NCI-H146 (cell line): Measurements from ENCODE around the gene FANCD2OS.
"Not testable (repeated sequence)": the region's sequence is repeated elsewhere in the genome, so short reads cannot be mapped to it uniquely, and the experiment has no call there.

Experiments
- DNase-seq: peaks from one replicate; lab custom pipeline; 2025; lab: John Stamatoyannopoulos, UW

Gene FANCD2OS

DNA sequence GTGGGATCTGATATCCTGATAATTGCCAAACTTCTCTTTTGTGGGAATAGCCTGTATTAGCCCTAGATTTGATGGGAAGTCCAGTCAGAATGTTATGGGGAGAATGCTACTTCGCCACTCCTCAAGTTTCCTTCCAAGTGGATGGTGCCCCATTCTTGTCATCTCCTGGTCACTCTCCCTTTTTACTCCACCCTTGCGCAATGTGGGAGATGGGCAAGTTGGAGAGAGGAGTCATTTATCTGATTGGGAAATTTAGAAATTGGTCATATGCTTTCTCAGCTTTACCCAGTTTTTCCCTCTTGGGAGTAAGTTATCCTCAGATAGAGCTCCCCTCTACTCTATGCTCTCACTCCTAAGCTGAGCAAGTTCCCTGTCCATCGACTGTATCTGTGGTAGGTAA is 14.4 kb downstream of the FANCD2OS start:
- DNase-seq: no peak

DNA sequence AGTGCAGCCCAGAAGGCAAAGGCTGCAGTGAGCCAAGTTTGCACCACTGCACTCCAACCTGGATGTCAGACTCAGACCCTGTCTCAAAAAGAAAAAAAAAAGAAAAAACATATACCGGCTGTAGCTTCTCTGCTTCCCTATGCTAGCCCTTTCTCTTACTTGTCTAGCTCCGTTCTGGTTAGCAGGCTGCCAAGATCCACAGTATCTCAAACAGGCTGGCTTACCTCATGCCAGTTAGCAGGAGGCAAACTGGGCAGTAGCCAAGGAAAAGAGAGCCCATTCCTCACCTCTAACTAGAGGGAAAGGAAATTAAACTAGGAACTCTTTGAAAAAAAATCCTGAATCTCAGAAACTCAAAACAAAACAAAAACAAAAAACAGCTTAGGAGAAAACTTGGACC is 16.7 kb downstream of the FANCD2OS start:
- not testable (repeated sequence) for DNase-seq

DNA sequence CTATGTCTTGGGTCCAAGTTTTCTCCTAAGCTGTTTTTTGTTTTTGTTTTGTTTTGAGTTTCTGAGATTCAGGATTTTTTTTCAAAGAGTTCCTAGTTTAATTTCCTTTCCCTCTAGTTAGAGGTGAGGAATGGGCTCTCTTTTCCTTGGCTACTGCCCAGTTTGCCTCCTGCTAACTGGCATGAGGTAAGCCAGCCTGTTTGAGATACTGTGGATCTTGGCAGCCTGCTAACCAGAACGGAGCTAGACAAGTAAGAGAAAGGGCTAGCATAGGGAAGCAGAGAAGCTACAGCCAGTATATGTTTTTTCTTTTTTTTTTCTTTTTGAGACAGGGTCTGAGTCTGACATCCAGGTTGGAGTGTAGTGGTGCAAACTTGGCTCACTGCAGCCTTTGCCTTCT is 17.3 kb downstream of the FANCD2OS start:
- DNase-seq: not testable (repeated sequence)

DNA sequence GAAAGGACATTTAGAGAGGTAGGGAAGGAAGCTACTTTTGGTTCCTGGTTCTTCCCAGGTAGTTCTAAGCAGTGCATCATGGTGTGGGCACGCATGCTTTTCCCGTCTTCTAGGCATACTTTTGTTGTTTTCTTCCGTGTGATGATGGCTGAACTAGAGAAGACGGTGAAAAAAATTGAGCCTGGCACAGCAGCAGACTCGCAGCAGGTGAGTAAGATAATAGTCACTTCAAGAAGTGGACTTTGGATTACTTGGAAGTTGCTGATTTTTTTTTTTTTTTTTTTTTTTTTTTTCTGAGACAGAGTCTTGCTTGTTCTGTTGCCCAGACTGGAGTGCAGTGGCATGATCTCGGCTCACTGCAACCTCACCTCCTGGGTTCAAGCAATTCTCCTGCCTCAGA is 17.9 kb downstream of the FANCD2OS start:
- DNase-seq: no peak

- no peak for DNase-seq
These were observed 19.8 kb downstream of the FANCD2OS start for GRCh38 chr3:10088256-10088655.

DNA sequence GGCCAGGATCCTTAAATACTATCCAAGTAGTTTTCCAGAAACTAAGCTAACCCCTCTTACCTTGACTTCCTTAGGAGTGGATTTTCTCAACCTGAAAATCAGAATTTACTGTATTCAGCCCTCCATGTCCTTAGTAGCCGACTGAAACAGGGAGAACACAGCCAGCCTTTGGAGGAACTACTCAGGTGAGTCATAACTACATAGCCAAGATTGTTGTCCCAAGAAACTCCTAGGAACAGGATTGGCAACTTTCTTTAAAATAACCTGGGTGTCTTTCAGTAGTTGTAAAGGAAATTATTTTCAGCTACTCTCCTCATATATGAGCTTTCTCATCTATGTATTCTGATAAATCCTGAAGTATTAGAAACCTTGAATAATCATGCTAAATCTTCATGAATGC is 22.3 kb downstream of the FANCD2OS start:
- DNase-seq: no peak

DNA sequence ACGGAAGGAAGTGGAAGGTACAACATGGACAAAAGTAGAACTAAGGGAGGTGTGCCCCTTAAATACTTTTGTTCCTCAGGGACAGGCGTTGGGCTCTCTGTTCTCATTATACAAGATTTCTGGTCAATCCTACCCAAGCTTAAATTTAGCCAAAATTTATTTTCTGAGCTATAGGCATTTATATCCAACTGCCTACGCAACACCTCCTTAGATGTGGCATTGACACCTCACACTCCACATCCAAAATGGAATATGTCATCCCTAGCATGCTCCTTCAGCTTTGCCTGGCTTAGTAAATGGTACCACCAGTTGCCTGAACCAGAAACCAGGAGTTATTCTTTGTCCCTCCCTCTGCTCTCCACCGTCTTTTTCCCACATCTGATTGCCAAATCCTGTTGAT is 26.2 kb downstream of the FANCD2OS start:
- no peak for DNase-seq

- DNase-seq: no peak
These were observed 33.4 kb downstream of the FANCD2OS start for GRCh38 chr3:10074666-10075065.

DNA sequence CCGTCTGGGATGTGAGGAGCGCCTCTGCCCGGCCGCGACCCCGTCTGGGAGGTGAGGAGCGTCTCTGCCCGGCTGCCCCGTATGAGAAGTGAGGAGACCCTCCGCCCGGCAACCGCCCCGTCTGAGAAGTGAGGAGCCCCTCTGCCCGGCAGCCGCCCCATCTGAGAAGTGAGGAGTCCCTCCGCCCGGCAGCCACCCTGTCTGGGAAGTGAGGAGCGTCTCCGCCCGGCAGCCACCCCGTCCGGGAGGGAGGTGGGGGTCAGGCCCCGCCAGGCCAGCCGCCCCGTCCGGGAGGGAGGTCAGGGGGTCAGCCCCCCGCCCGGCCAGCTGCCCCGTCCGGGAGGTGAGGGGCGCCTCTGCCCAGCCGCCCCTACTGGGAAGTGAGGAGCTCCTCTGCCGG is 38.0 kb downstream of the FANCD2OS start:
- not testable (repeated sequence) for DNase-seq

GRCh38 chr3:10055097-10055496 is 53.0 kb downstream of the FANCD2OS start:
- DNase-seq: no peak
